ENCODE data around the gene B3GAT2.

DNA sequence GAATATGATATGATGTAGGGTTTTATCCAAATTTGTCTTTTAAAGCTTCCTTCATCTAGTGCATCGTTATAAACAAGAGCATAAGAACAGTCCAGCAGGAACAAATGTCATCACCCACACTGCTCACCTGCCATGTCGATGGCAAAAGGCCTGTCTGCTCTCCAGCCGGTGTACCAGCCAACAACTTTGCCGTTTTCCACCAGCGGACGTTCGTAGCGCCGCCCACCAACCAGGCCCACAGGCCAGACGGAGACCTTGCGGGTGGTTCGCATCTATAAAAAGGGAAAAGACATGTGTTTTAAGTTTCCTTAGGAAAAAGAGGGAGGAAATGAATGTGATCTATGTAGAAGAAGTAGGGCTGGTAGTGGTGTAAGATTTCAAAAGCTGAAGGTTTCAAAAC is 62.9 kb downstream of the B3GAT2 start:
- no peak for TF ChIP-seq CTCF (optimal IDR thresholded peaks at IDR 0.05 in 1 of 3, IDR thresholded peaks at IDR 0.05 in 1 of 3, conservative IDR thresholded peaks at IDR 0.05 in 1 of 3; ENCODE audit: extremely low read depth in 1 of 3, insufficient read depth in 2 of 3, low read length in 3 of 3)
- TF ChIP-seq EZH2 (IDR thresholded peaks at IDR 0.05; ENCODE audit: low read length), result no peak
